H9 (cell line): ENCODE measurements around the gene NDC1. TPM values are rescaled to one million over a fixed set of nuclear protein-coding genes. Genes with fewer than 3 reads are reported as not detected.
A peak's percentile ranks its signal among the peaks of the same experiment; 100 is the strongest.
"Not testable (repeated sequence)": the region's sequence is repeated elsewhere in the genome, so short reads cannot be mapped to it uniquely, and the experiment has no call there.

Experiments used
- DNase-seq: peaks from one replicate; pipeline ENCODE4 v3.0.0-alpha.2; 2017
- H2AFZ ChIP-seq: one replicate; pipeline ENCODE4 v1.6.1; 2013; ENCODE audit warnings: mild to moderate bottlenecking, low read length, control low read depth, moderate library complexity
- H2AK5ac ChIP-seq: 2 replicates; pipeline ENCODE4 v1.6.1; 2013; ENCODE audit warnings: low read length, control low read depth, mixed read lengths; ENCODE audit not compliant: insufficient read length
- H2BK120ac ChIP-seq: one replicate; pipeline ENCODE4 v1.6.1; 2013; ENCODE audit warnings: low read depth, mild to moderate bottlenecking, low read length, control low read depth, inconsistent platforms; ENCODE audit not compliant: poor library complexity, severe bottlenecking
- H2BK12ac ChIP-seq: 2 replicates; pipeline ENCODE4 v1.6.1; 2013; ENCODE audit warnings: low read length, control low read depth, mixed read lengths, low read depth; ENCODE audit not compliant: insufficient read length
- H2BK15ac ChIP-seq: 2 replicates; pipeline ENCODE4 v1.6.1; 2013; ENCODE audit warnings: low read depth, low read length, control low read depth
- H2BK20ac ChIP-seq: one replicate; pipeline ENCODE4 v1.6.1; 2013; ENCODE audit warnings: low read depth, mild to moderate bottlenecking, low read length, control low read depth, inconsistent platforms; ENCODE audit not compliant: poor library complexity, severe bottlenecking
- H2BK5ac ChIP-seq: 2 replicates; pipeline ENCODE4 v1.6.1; 2013; ENCODE audit warnings: low read length, control low read depth, mixed read lengths; ENCODE audit not compliant: insufficient read length
- H3K14ac ChIP-seq: 2 replicates; pipeline ENCODE4 v1.6.1; 2013; ENCODE audit warnings: low read length, control low read depth; ENCODE audit not compliant: insufficient read depth
- H3K18ac ChIP-seq: 2 replicates; pipeline ENCODE4 v1.6.1; 2013; ENCODE audit warnings: low read depth, mild to moderate bottlenecking, mixed read lengths, low read length, control low read depth; ENCODE audit not compliant: insufficient read length
- H3K23ac ChIP-seq: 2 replicates; pipeline ENCODE4 v1.6.1; 2013; ENCODE audit warnings: low read length, control low read depth, mixed read lengths, low read depth; ENCODE audit not compliant: insufficient read length
- H3K23me2 ChIP-seq: 2 replicates; pipeline ENCODE4 v1.6.1; 2013; ENCODE audit warnings: low read depth, mild to moderate bottlenecking, mixed read lengths, low read length, control low read depth; ENCODE audit not compliant: insufficient read length, poor library complexity, severe bottlenecking
- H3K27ac ChIP-seq: 2 replicates; pipeline ENCODE4 v1.5.1; 2013; ENCODE audit warnings: low read length, control low read depth, mixed read lengths, low read depth; ENCODE audit not compliant: insufficient read length
- H3K27me3 ChIP-seq: 2 replicates; pipeline ENCODE4 v1.6.1; 2013; ENCODE audit warnings: low read length, control low read depth, inconsistent platforms; ENCODE audit not compliant: insufficient read depth
- H3K4ac ChIP-seq: 2 replicates; pipeline ENCODE4 v1.6.1; 2013; ENCODE audit warnings: low read depth, mild to moderate bottlenecking, control low read depth, inconsistent platforms, low read length, moderate library complexity
- H3K4me1 ChIP-seq: 2 replicates; pipeline ENCODE4 v1.6.1; 2013; ENCODE audit warnings: low read length, control low read depth, inconsistent platforms; ENCODE audit not compliant: insufficient read depth
- H3K4me2 ChIP-seq: 2 replicates; pipeline ENCODE4 v1.6.1; 2013; ENCODE audit warnings: low read length, control low read depth, mixed read lengths; ENCODE audit not compliant: insufficient read length, insufficient read depth
- H3K56ac ChIP-seq: 2 replicates; pipeline ENCODE4 v1.6.1; 2013; ENCODE audit warnings: low read depth, mild to moderate bottlenecking, mixed read lengths, low read length, control low read depth; ENCODE audit not compliant: insufficient read length
- H3K79me1 ChIP-seq: 2 replicates; pipeline ENCODE4 v1.6.1; 2013; ENCODE audit warnings: low read depth, mild to moderate bottlenecking, moderate library complexity, low read length, control low read depth, inconsistent platforms; ENCODE audit not compliant: insufficient read depth, poor library complexity, severe bottlenecking
- H3K79me2 ChIP-seq: 2 replicates; pipeline ENCODE4 v1.6.1; 2013; ENCODE audit warnings: low read length, control low read depth, inconsistent platforms; ENCODE audit not compliant: insufficient read depth
- H3K9ac ChIP-seq: 2 replicates; pipeline ENCODE4 v1.6.1; 2013; ENCODE audit warnings: low read length, control low read depth, mixed read lengths; ENCODE audit not compliant: insufficient read length; ENCODE audit errors: extremely low read depth
- H3K9me3 ChIP-seq: one replicate; pipeline ENCODE4 v1.6.1; 2013; ENCODE audit warnings: low read depth, low read length, inconsistent platforms; ENCODE audit not compliant: control insufficient read depth
- H3T11ph ChIP-seq: one replicate; pipeline ENCODE4 v1.6.1; 2013; ENCODE audit warnings: mild to moderate bottlenecking, low read length, control low read depth, inconsistent platforms
- H4K20me1 ChIP-seq: one replicate; pipeline ENCODE4 v1.6.1; 2013; ENCODE audit not compliant: control insufficient read depth, insufficient read length, insufficient read depth
- H4K5ac ChIP-seq: 2 replicates; pipeline ENCODE4 v1.6.1; 2013; ENCODE audit warnings: low read depth, mild to moderate bottlenecking, mixed read lengths, low read length, control low read depth; ENCODE audit not compliant: insufficient read length
- H4K8ac ChIP-seq: replicated peaks from 2 replicates; pipeline ENCODE4 v1.6.1; 2013; ENCODE audit warnings: low read length, control low read depth, mixed read lengths, low read depth; ENCODE audit not compliant: insufficient read length
- H4K91ac ChIP-seq: 2 replicates; pipeline ENCODE4 v1.6.1; 2013; ENCODE audit warnings: low read depth, mild to moderate bottlenecking, moderate library complexity, mixed read lengths, low read length, control low read depth; ENCODE audit not compliant: insufficient read length
- H3K27ac Mint-ChIP-seq, 3 experiments: 2 replicates in 2 of 3; 3 replicates in 1 of 3; pipeline ENCODE4 v1.8.0; 2020 to 2021; ENCODE audit warnings: mixed read lengths in 3 of 3, mild to moderate bottlenecking in 1 of 3, moderate library complexity in 1 of 3
- H3K27me3 Mint-ChIP-seq: 2 replicates; pipeline ENCODE4 v1.8.0; 2021; ENCODE audit warnings: low read depth, mild to moderate bottlenecking, moderate library complexity, mixed read lengths
- H3K36me3 Mint-ChIP-seq, 3 experiments: 2 replicates in 2 of 3; 3 replicates in 1 of 3; pipeline ENCODE4 v1.8.0; 2020 to 2021; ENCODE audit warnings: low read depth in 3 of 3, mixed read lengths in 3 of 3; ENCODE audit not compliant: insufficient read depth in 1 of 3
- H3K4me1 Mint-ChIP-seq, 2 experiments: 2 replicates each; pipeline ENCODE4 v1.8.0; 2020; ENCODE audit warnings: mixed read lengths in 2 of 2
- H3K4me3 Mint-ChIP-seq, 2 experiments: 2 replicates in 1 of 2; 3 replicates in 1 of 2; pipeline ENCODE4 v1.8.0; 2020 to 2021; ENCODE audit warnings: mild to moderate bottlenecking in 2 of 2, mixed read lengths in 2 of 2, moderate library complexity in 1 of 2
- H3K9me3 Mint-ChIP-seq, 2 experiments: 2 replicates in 1 of 2; 3 replicates in 1 of 2; pipeline ENCODE4 v1.8.0; 2020; ENCODE audit warnings: mild to moderate bottlenecking in 2 of 2, mixed read lengths in 2 of 2, moderate library complexity in 1 of 2
- WGBS: extraction: QIAGEN DNeasy Blood & Tissue Kit; methylation state at CpG from one replicate; pipeline ENCODE4 v1.1.7; 2013; ENCODE audit warnings: missing lambda C conversion rate, low lambda C conversion rate, mixed read lengths; ENCODE audit not compliant: insufficient read length; ENCODE audit errors: extremely low coverage; 5-methylcytosine and 5-hydroxymethylcytosine counted together
- long read RNA-seq: library from polyadenylated mRNA; unstranded; transcript quantifications from one replicate; pipeline ENCODE4 v2.0.0, GENCODE V29; 2020
- total RNA-seq: library from RNA; stranded (reverse); gene quantifications from 2 replicates; pipeline ENCODE4 v1.2.1, GENCODE V29; 2021
- TF ChIP-seq, protein P1 (sequence below): fragments of 200-600 bp; sonication (generic); conservative IDR thresholded peaks from 3 replicates; pipeline ENCODE4 v1.8.0; 2021; ENCODE audit warnings: antibody characterized with exemption, mild to moderate bottlenecking

The NDC1 gene, protein sequence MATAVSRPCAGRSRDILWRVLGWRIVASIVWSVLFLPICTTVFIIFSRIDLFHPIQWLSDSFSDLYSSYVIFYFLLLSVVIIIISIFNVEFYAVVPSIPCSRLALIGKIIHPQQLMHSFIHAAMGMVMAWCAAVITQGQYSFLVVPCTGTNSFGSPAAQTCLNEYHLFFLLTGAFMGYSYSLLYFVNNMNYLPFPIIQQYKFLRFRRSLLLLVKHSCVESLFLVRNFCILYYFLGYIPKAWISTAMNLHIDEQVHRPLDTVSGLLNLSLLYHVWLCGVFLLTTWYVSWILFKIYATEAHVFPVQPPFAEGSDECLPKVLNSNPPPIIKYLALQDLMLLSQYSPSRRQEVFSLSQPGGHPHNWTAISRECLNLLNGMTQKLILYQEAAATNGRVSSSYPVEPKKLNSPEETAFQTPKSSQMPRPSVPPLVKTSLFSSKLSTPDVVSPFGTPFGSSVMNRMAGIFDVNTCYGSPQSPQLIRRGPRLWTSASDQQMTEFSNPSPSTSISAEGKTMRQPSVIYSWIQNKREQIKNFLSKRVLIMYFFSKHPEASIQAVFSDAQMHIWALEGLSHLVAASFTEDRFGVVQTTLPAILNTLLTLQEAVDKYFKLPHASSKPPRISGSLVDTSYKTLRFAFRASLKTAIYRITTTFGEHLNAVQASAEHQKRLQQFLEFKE
- total RNA-seq: 49.3 and 50.2 TPM in 2 replicates
- long read RNA-seq, full-length matches to known transcripts: 173 of 241 reads
- long read RNA-seq, partial matches to known transcripts: 29 of 241 reads
- long read RNA-seq, other reads (novel, unspliced or antisense): 39 of 241 reads

DNA sequence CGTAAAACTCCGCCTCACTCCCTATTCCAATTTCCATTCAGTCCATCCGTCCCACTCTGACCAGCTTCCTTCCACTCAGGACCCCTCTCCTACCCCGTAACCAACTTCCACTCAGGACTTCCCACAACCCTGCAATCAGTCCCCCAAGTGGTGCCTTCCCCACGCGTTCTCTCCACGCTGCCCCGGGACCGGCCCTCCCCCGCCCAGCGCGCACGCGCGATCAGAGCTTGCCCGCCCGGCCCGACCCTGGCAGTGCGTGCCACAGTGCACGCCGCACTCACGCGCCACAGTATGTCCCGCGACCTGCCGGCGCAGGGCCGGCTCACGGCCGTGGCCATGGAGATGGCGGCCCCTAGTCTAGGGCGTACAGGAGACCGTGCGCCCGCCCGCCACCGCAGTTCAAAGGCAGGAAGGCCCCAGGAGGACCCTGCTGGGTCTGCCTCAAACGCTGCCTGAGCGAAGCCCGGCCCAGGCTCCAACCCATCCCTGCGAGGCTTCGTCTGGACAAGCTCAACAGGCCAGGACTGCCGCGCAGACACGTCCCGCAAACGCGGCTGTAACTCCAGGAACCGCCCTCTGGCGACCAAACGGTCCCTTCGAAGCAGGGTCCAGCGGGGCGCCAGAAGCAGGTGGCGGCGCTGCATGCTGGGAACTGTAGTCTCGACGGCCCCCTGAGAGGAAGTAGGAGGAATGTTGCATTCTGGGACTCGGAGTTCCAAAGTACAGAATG lies at the start of gene NDC1:
Gene NDC1, minus strand, starts transcription at position 373 of the 730 bp plus-strand sequence. Its CDS starts 35 bp downstream, at position 338.
- Histone ChIP-seq H2AK5ac (no peak within 1 kb of the TSS), H3K79me1 (peaks cover 7% of the 10 kb centered on the region), H3K79me2 (peaks cover 20% of the 10 kb centered on the region; the same call in 1 of the 2 replicates), H2BK5ac (no peak within 1 kb of the TSS), H2BK12ac (no peak within 1 kb of the TSS), H3K4me1 (no peaks in the 10 kb centered on the region), H3K27me3 (no peaks in the 10 kb centered on the region), H3K14ac (peak within 1 kb of the TSS; percentile 95), H2BK120ac (no peak within 1 kb of the TSS), H3K9me3 (no peaks in the 10 kb centered on the region), H2BK20ac (no peak within 1 kb of the TSS), H3T11ph (no peak within 1 kb of the TSS), H3K4me2 (peak within 1 kb of the TSS; percentile 89), H3K23ac (no peak within 1 kb of the TSS), H4K8ac (no peak within 1 kb of the TSS), H2BK15ac (no peak within 1 kb of the TSS), H3K23me2 (peaks cover 6% of the 10 kb centered on the region), H4K91ac (no peak within 1 kb of the TSS), H4K5ac (no peak within 1 kb of the TSS), H3K56ac (no peak within 1 kb of the TSS), H2AFZ (no peak within 1 kb of the TSS), H4K20me1 (no peaks in the 10 kb centered on the region), H3K9ac (peak within 1 kb of the TSS; percentile 85), H3K4ac (no peak within 1 kb of the TSS), H3K27ac (peak within 1 kb of the TSS; percentile 19), H3K18ac (peak within 1 kb of the TSS; percentile 91)
- Mint-ChIP-seq H3K27me3 (peaks cover 3% of the 10 kb centered on the region), H3K9me3 (peaks cover 13 to 17% of the 10 kb centered on the region in 2 experiments), H3K4me1 (peaks cover 10 to 11% of the 10 kb centered on the region in 2 experiments), H3K4me3 (peak within 1 kb of the TSS; percentile 96 to 97), H3K27ac (peak within 1 kb of the TSS; percentile 87 to 97 (median 97)), H3K36me3 (peaks cover 9 to 21% (median 20%) of the 10 kb centered on the region in 3 experiments)
- WGBS: no CpG with 5 or more reads among the region's 59 CpGs
- peak; percentile 97 for DNase-seq
- TF ChIP-seq, protein P1, sequence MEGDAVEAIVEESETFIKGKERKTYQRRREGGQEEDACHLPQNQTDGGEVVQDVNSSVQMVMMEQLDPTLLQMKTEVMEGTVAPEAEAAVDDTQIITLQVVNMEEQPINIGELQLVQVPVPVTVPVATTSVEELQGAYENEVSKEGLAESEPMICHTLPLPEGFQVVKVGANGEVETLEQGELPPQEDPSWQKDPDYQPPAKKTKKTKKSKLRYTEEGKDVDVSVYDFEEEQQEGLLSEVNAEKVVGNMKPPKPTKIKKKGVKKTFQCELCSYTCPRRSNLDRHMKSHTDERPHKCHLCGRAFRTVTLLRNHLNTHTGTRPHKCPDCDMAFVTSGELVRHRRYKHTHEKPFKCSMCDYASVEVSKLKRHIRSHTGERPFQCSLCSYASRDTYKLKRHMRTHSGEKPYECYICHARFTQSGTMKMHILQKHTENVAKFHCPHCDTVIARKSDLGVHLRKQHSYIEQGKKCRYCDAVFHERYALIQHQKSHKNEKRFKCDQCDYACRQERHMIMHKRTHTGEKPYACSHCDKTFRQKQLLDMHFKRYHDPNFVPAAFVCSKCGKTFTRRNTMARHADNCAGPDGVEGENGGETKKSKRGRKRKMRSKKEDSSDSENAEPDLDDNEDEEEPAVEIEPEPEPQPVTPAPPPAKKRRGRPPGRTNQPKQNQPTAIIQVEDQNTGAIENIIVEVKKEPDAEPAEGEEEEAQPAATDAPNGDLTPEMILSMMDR: peak; percentile 39; the same call in 2 of the 3 replicates

DNA sequence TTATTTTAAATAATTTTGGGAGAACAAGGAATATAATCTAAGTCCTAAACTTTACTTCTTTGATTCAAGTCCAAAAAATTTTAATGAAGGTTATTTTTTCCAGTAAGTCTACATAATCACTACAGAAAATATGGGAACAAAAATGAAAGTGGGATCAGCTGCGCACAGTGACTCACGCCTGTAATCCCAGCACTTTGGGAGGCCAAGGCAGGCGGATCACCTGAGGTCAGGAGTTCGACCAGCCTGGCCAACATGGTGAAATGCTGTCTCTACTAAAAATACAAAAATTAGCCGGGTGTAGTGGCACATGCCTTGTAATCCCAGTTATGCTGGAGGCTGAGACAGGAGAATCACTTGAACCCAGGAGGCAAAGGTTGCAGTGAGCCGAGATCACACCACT lies 45.5 kb upstream of the NDC1 start:
- H3K9ac ChIP-seq, H4K20me1 ChIP-seq, H3K56ac ChIP-seq, H3K14ac ChIP-seq, H2BK12ac ChIP-seq, H4K91ac ChIP-seq, H2AFZ ChIP-seq, H2BK120ac ChIP-seq, H3K4me1 Mint-ChIP-seq, H3K4me2 ChIP-seq, H2BK5ac ChIP-seq, H4K5ac ChIP-seq, H3K79me1 ChIP-seq, H3K4me3 Mint-ChIP-seq, H3K23me2 ChIP-seq, H3T11ph ChIP-seq, H3K79me2 ChIP-seq, H2BK20ac ChIP-seq, H3K27me3 Mint-ChIP-seq, H3K4ac ChIP-seq, H3K27me3 ChIP-seq, DNase-seq, H2BK15ac ChIP-seq, H2AK5ac ChIP-seq, H4K8ac ChIP-seq, H3K18ac ChIP-seq, H3K4me1 ChIP-seq, H3K23ac ChIP-seq, H3K9me3 ChIP-seq, H3K9me3 Mint-ChIP-seq, H3K27ac ChIP-seq, H3K27ac Mint-ChIP-seq: not testable (repeated sequence)
- WGBS: no CpG with 5 or more reads among the region's 6 CpGs
- H3K36me3 Mint-ChIP-seq: peaks cover 16 to 43% (median 25%) of the 10 kb centered on the region in 3 experiments; a peak in 6 of 7 replicates
